Amygdala (tissue), 56 donors: ENCODE results near the gene PCDHGA8.
"Not testable (repeated sequence)": the region's sequence is repeated elsewhere in the genome, so short reads cannot be mapped to it uniquely, and the experiment has no call there.

ENCODE experiments used
- DNase-seq, 56 donors: peaks; one replicate each; lab custom pipeline; 2025; lab: John Stamatoyannopoulos, UW

Gene PCDHGA8

GRCh38 chr5:141427783-141428426 lies 35.5 kb downstream of the PCDHGA8 start:
- DNase-seq: no peak

GRCh38 chr5:141430332-141431113 lies 38.1 kb downstream of the PCDHGA8 start, which contains the start of gene PCDHGA12:
PCDHGA12 (plus strand) TSS chr5:141430507; CDS start chr5:141430760, 253 bp downstream.
- DNase-seq: peak in 6 of 56 donors; percentile 14 to 37 (median 23)

GRCh38 chr5:141431286-141431685 lies 38.9 kb downstream of the PCDHGA8 start:
- no peak for DNase-seq

- DNase-seq: not testable (repeated sequence)
Measured at GRCh38 chr5:141432308-141432707, 39.9 kb downstream of the PCDHGA8 start.

- not testable (repeated sequence) for DNase-seq
Measured at GRCh38 chr5:141432726-141433125, 40.3 kb downstream of the PCDHGA8 start.

- no peak for DNase-seq
Measured at GRCh38 chr5:141434006-141434405, 41.6 kb downstream of the PCDHGA8 start.

GRCh38 chr5:141437221-141437620 lies 44.8 kb downstream of the PCDHGA8 start:
- no peak for DNase-seq

GRCh38 chr5:141439411-141440141 lies 47.1 kb downstream of the PCDHGA8 start:
- no peak for DNase-seq

GRCh38 chr5:141440341-141440740 lies 47.9 kb downstream of the PCDHGA8 start:
- DNase-seq: no peak

GRCh38 chr5:141441571-141442170 lies 49.2 kb downstream of the PCDHGA8 start:
- no peak for DNase-seq
